Renal cortex interstitium (tissue), 11 donors: ENCODE measurements around the gene MESP1. TPM values are rescaled to one million over a fixed set of nuclear protein-coding genes. Genes with fewer than 3 reads are reported as not detected.

Experiments
- DNase-seq, 11 donors: peaks; one replicate each; pipeline ENCODE4 v3.0.0-alpha.2; 2013; ENCODE audit warnings: low read depth in 9 of 11, low spot score in 4 of 11; ENCODE audit errors: extremely low read depth in 1 of 11
- polyA plus RNA-seq, 3 donors: library from polyadenylated mRNA; unstranded; fragments of 120-200 nt; gene quantifications; one replicate each; pipeline ENCODE4 v1.2.1, GENCODE V29; 2013; ENCODE audit not compliant: insufficient read length in 3 of 3

MESP1 gene
- polyA plus RNA-seq, 3 donors, result 0.59 to 2.3 (median 0.90) TPM

- DNase-seq, result no peak
These were observed 14.6 kb upstream of the MESP1 start for GRCh38 chr15:89765694-89766093.

- DNase-seq, result no peak
These were observed 10.9 kb upstream of the MESP1 start for GRCh38 chr15:89761929-89762328.

- no peak for DNase-seq
These were observed 10.2 kb upstream of the MESP1 start for GRCh38 chr15:89761009-89761831.

DNA sequence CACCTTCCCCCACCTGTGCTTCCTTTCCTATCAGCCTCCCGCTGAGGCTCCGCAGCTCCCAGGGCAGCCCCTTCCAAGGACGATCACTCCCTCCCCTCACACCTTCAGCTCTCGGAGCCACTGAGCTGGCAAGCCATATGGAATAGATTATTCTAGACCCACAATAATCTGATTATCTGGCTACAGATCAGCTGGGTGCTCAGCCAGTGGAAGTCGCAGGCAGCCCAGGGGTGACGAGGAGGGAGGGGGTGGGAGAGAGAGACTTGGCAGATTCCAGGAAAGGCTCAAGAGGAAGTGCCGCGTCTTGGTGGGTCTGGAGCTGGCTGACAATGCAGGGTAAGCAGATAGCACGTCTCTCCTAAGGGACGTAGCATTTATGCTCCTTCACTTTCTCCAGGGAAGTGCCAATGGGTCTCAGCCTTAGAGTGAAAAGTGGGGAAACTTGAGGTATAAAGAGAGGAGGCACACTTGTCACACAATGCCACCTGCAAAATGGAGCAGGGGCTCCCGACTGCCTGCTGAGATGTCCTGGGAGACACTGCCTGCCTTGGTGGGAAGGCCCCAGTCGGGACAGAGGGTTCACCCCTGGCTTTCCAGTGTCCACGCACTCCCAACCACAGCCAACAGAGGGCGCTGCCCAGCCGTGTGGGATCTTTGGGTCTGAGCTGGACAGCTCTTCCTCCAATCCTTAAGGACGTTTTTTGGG, 9.4 kb upstream of the MESP1 start:
- DNase-seq, result peak in 7 of 11 donors; percentile 39 to 65 (median 58)

DNA sequence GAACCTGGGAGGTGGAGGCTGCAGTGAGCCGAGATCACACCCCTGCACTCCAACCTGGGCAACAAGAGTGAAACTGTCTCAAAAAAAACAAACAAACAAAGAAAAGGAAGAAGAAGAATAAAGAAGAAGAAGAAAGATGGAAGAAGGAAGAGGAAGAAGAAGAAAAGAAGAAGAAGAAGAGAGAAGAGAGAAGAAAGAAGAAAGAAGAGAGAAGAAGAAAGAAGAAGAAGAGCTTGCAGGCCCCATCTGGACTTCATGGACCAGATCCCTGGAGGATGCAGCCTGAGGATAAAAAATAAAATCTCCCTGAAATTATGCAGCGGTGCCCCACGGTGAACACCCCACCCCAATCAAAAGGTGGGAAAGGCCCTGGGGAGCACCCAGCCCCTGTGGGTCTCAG, 8.8 kb upstream of the MESP1 start:
- no peak for DNase-seq

DNA sequence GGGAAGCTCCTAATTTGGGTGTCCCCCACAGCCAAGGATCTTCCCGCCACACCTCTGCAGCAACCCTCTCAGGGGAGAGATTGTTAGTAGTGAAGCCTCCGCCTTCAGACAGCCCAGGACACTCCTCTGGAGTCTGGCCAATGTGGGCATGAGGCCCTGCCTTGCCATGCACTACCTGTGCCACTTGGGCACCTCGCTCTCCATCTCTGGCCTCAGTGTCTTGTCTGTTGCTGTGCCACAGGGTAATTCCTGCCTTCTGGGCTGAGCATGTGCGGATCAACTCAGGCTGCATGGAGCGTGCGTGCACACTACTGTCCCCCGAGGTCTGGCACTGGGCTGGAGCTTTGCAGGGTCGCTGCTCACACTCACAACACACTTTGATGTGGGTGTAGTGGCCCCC, 7.9 kb upstream of the MESP1 start:
- no peak for DNase-seq

- DNase-seq, result no peak
These were observed 7.2 kb upstream of the MESP1 start for GRCh38 chr15:89758283-89758682.

DNA sequence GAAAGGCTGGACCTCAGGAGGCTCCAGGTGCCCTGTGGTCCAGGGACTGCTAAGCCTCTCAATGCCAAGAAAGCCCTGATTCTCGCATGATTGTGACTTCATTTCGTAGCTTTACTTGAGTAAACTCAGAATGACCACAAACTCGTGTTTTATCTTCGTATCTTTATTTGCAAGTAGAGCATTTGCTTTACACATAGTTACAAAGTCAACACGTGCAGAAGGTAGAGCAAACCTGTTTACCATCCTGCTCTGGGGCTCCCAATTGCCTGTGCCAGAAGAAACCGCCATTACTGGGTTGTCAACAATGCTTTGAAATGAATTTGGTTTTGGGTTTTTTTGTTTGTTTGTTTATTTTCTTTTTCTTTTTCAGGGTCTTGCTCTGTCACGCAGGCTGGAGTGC, 5.8 kb upstream of the MESP1 start:
- no peak for DNase-seq

DNA sequence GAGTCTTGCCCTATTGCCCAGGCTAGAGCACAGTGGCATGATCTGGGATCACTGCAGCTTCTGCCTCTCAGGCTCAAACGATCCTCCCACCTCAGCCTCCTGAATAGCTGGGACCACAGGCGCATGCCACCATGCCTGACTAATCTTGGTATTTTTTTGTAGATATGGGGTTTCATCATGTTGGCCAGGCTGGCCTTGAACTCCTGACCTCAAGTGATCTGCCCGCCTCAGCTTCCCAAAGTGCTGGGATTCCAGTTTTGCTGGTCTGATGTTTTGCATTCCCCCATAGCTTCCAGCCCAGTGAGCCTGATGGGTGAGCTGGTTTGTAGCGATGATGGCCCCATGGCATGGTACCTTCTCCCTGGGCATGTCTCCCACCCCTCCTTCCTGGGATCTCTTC, 4.7 kb upstream of the MESP1 start:
- no peak for DNase-seq

- DNase-seq, result no peak
These were observed 3.5 kb upstream of the MESP1 start for GRCh38 chr15:89754361-89755154.

DNA sequence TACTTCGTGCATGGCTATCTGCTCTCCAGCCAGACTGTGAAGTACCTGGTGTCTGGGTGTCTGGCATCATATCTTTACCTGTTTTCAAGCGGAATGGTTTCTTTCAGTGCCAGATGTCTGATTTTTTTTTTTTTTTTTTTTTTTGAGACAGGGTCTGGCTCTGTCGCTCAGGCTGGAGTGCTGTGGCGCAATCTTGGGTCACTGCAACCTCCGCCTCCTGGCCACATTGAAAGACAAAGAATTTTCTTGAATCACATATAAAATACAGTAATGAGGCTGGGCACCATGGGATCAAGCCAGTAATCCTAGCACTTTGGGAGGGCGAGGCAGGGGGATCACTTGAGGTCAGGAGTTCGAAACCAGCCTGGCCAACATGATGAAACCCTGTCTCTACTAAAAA, 2.8 kb upstream of the MESP1 start:
- DNase-seq, result no peak

DNA sequence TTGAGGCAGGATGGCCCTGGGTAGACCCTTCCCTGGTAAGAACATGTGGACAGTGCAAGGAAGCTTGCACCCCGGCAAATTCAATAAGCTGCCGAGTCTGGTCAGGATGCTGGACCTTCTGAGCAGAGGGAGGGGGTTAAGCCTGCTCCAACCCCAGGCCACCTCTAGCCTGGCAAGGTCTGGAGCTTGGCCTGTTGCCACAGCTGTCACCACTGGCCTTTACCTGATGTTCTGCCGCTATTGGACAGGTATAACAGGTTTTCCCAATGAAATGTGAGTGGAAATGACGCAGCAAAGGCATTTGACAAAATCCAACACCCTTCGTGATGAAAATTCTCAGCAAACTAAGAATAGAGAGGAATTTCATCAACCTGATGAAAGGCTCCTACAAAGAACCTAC, 699 bp upstream of the MESP1 start:
- no peak for DNase-seq

GRCh38 chr15:89749951-89750559, 994 bp downstream of the MESP1 start:
- DNase-seq, result no peak

DNA sequence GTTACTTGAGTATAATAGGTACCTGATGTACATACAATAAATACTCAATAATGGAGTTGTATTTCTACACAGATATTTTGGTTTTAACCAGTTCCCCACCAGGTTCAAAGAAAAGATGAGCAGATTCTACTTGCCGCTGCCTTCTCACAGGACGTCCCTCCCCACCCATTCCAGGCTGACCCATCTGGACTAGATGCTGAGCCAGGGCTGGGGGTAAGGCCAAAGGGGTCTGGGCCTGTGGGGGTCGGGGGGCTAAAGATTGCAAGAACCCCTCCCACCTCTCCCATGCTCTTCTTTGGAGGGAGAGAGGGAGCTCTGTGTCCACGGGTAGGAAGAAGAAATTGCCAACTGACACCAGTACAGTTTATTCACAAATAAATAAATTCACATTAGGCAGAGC, 1.5 kb downstream of the MESP1 start:
- no peak for DNase-seq

DNA sequence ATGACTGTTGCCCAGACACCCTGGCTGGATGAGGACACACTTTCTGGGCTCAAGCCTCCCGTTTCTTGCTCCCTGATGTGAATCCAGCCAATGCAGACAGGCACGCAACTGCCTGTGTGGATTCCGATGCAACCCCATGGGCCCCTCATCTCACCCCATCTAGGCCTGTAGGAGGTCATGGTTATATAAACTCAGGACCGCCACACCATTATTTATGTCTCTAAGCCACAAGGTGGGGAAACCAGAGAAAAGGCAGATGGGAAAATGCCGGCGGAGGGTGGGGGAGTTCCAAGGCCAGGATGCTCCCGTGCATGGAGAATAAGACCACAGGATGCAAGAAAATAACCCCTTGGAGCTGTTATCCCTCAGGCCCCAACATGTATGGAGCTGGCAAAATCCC, 2.0 kb downstream of the MESP1 start:
- no peak for DNase-seq

GRCh38 chr15:89747708-89748682, 3.1 kb downstream of the MESP1 start:
- DNase-seq, result no peak

- DNase-seq, result no peak
These were observed 4.7 kb downstream of the MESP1 start for GRCh38 chr15:89746386-89746780.

GRCh38 chr15:89745768-89746167, 5.3 kb downstream of the MESP1 start:
- no peak for DNase-seq
